VCaP (cell line): Measurements from ENCODE around the gene TWNK.
A peak's percentile ranks its signal among the peaks of the same experiment; 100 is the strongest.

Source experiments
- H3K27ac ChIP-seq: fragments of 450-650 bp; 2 replicates; pipeline ENCODE4 v1.5.1; 2017
- CTCF ChIP-seq: fragments of 450-650 bp; conservative IDR thresholded peaks from 2 replicates; pipeline ENCODE4 v1.5.1; 2017; ENCODE audit warnings: mild to moderate bottlenecking, moderate library complexity

The TWNK gene

GRCh38 chr10:101042118-101042517 is 54.8 kb downstream of the TWNK start:
- TF ChIP-seq CTCF, result no peak
- peak overlapping the region; percentile 95 for H3K27ac ChIP-seq

GRCh38 chr10:101042667-101043362 is 55.5 kb downstream of the TWNK start:
- H3K27ac ChIP-seq, result peak overlapping the region; percentile 95
- TF ChIP-seq CTCF, result no peak

DNA sequence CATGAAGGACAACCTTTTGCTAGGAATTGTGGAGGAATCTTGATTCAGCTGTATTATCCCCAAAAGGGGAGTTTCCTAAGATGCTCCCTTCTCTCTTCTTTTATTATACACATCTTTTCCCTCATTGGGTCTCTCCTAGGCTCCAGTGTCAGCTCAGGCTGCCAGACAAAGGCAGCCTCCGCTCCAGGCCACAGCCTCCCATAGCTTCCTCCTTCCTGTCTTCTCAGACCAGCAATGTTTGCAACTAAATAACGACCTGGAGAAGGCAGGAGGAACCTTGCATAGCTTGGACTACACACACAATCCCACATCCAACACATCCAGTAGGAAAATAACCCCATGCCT is 56.0 kb downstream of the TWNK start:
- peak overlapping the region; percentile 95 for H3K27ac ChIP-seq
- no peak for TF ChIP-seq CTCF
